Neural cell (in vitro differentiated cells): ENCODE data around the gene POLE.

Source experiments
- CTCF ChIP-seq: fragments of 450-650 bp; IDR thresholded peaks from 2 replicates; pipeline ENCODE4 v1.5.1; 2014; ENCODE audit warnings: antibody characterized with exemption, mild to moderate bottlenecking, moderate library complexity; ENCODE audit not compliant: poor library complexity, severe bottlenecking
- EP300 ChIP-seq: fragments of 450-650 bp; conservative IDR thresholded peaks from 2 replicates; pipeline ENCODE4 v1.6.1; 2014; ENCODE audit warnings: antibody characterized with exemption, mild to moderate bottlenecking, moderate library complexity; ENCODE audit not compliant: poor library complexity, severe bottlenecking
- EZH2 ChIP-seq: fragments of 200-600, 300-800 bp; shearing (Covaris generic), sonication (generic); IDR thresholded peaks from 2 replicates; pipeline ENCODE4 v1.6.1; 2014; ENCODE audit warnings: antibody characterized with exemption, low read length, borderline replicate concordance, mild to moderate bottlenecking; ENCODE audit not compliant: insufficient read depth, poor library complexity, severe bottlenecking
- MXI1 ChIP-seq: fragments of 450-650 bp; conservative IDR thresholded peaks from 2 replicates; pipeline ENCODE4 v1.6.1; 2014; ENCODE audit warnings: antibody characterized with exemption, mild to moderate bottlenecking; ENCODE audit not compliant: poor library complexity, severe bottlenecking
- POLR2AphosphoS5 ChIP-seq: IDR thresholded peaks from 2 replicates; pipeline ENCODE4 v1.6.1; 2012
- RAD21 ChIP-seq: fragments of 450-650 bp; conservative IDR thresholded peaks from 2 replicates; pipeline ENCODE4 v1.6.1; 2014; ENCODE audit warnings: antibody characterized with exemption, mild to moderate bottlenecking, moderate library complexity
- REST ChIP-seq: IDR thresholded peaks from 2 replicates; pipeline ENCODE4 v1.6.1; 2012; ENCODE audit warnings: borderline replicate concordance
- TAF1 ChIP-seq: IDR thresholded peaks from 2 replicates; pipeline ENCODE4 v1.6.1; 2012; ENCODE audit warnings: low read depth

GRCh38 chr12:132727091-132727794 lies 40.1 kb upstream of the POLE start:
- TF ChIP-seq CTCF (no peak), MXI1 (no peak), REST (no peak), RAD21 (no peak), TAF1 (no peak), EP300 (no peak), POLR2AphosphoS5 (no peak), EZH2 (no peak)
